Measurements from ENCODE around the gene NDUFV1. TPM values are rescaled to one million over a fixed set of nuclear protein-coding genes. Genes with fewer than 3 reads are reported as not detected.
"Not testable (repeated sequence)": the region's sequence is repeated elsewhere in the genome, so short reads cannot be mapped to it uniquely, and the experiment has no call there.

The NDUFV1 gene
- total RNA-seq, 1 donor from 2014 or later, result 486 TPM

DNA sequence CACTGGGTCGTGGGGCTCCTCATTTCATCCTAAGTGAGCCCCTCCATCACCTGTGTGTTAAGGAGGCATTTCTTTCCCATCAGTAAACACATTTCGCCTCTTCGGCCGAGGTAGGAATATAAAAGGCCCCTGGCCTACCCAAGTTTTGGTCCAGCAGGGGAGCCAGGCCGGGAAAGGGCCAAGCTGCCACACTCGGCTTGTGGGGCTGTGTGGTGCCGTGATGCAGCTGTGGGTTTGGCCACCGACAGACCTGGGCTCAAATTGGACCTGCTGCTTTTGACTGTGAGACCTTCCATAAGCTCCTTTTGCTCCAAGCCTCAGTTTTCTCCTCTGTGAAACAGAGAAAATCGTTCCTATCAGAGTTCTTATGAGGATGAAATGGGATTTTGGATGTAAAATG lies 771 bp downstream of the NDUFV1 start:
- no peak for DNase-seq (ENCODE audit: low spot score)
- intact Hi-C loops (cut with DNase I), result no loop called here

DNA sequence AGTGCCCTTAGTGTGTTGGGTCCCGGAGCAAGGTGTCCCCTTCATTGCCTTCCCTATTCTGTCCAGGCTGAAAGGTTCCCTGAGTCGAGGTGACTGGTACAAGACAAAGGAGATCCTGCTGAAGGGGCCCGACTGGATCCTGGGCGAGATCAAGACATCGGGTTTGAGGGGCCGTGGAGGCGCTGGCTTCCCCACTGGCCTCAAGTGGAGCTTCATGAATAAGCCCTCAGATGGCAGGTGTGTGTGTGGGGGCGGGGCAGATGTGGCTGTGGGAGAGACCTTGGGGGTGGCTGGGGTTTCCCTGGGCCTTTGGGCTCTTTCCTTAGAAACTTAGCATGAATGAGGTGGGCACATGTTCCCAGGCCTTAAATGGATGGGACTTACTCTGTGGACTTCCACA lies 1.8 kb downstream of the NDUFV1 start:
- no peak for DNase-seq (ENCODE audit: low spot score)
- intact Hi-C loops (cut with DNase I), result no loop called here

DNA sequence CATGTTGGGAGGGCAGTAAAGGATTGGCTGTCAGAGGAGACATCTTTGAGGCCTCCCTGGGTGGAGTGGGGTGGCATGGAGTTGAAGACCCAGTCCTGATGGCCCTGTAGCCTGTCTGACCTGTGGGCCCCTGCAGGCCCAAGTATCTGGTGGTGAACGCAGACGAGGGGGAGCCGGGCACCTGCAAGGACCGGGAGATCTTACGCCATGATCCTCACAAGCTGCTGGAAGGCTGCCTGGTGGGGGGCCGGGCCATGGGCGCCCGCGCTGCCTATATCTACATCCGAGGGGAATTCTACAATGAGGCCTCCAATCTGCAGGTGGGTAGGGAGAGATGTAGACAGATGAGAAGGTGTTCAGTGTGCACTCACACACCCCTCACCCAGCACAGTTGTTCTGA lies 2.6 kb downstream of the NDUFV1 start:
- intact Hi-C loops (cut with DNase I), result no loop called here
- DNase-seq (ENCODE audit: low spot score), result no peak

DNA sequence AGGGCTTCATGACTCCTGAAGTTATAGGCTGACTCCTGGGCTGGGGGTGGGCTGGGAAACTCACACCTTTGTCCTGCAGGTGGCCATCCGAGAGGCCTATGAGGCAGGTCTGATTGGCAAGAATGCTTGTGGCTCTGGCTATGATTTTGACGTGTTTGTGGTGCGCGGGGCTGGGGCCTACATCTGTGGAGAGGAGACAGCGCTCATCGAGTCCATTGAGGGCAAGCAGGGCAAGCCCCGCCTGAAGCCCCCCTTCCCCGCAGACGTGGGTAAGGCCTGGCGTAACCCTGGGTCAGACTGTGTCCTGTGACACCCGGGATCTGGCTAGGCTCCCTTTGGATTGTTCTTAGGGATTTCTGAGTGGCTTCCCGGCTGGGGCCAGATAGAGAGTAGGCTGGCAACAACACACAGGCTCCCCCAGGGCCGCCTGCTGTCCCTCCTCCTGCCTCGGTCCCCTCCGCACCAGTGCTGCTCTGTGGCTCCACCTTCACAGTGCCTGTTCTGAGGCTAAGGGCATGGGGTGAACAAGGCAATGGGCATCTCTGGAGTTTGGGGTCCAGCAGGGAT lies 3.6 kb downstream of the NDUFV1 start:
- DNase-seq (ENCODE audit: low spot score), result no peak
- intact Hi-C loops (cut with DNase I), result no loop called here

DNA sequence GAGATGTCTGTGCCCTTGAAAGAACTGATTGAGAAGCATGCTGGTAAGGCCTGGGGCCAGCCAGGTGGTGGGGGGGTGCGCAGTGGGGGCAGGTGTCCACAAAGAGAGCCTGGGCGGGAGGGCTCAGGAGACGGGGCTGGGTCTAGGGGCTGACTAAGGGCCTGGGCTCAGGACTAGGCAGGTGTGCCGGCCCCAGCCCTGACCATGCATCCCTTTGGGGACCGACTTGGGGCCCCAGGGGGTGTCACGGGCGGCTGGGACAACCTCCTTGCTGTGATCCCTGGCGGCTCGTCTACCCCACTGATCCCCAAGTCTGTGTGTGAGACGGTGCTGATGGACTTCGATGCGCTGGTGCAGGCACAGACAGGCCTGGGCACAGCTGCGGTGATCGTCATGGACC lies 4.4 kb downstream of the NDUFV1 start:
- DNase-seq (ENCODE audit: low spot score), result no peak
- intact Hi-C loops (cut with DNase I), result no loop called here

DNA sequence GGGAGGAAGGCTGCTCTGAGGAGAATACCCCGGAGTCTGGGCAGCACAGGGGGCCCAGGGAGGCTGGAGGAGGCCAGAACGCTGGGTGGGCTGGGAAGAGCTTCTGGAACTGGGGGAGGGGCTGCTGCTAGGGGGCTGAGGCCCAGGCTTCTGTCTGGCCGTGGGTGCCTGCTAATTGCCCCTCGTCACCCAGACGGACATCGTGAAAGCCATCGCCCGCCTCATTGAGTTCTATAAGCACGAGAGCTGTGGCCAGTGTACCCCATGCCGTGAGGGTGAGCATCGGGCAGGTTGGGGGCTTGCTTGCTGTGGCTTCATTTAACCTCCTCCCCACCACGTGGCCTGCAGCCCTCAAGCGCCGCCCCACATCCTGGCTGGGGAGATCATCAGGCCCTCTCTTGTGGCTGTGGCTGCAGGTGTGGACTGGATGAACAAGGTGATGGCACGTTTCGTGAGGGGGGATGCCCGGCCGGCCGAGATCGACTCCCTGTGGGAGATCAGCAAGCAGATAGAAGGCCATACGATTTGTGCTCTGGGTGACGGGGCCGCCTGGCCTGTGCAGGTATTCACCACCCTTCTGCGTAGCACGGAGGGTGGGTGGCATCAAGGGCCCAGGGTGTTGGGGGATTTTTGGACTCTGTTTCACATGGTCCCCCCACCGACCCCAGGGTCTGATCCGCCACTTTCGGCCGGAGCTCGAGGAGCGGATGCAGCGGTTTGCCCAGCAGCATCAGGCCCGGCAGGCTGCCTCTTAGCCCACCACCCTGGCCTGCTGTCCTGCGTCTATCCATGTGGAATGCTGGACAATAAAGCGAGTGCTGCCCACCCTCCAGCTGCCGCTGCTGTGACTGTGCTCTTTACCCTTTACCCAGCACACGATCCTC lies 5.2 kb downstream of the NDUFV1 start:
- intact Hi-C loops (cut with DNase I), result no loop called here

DNA sequence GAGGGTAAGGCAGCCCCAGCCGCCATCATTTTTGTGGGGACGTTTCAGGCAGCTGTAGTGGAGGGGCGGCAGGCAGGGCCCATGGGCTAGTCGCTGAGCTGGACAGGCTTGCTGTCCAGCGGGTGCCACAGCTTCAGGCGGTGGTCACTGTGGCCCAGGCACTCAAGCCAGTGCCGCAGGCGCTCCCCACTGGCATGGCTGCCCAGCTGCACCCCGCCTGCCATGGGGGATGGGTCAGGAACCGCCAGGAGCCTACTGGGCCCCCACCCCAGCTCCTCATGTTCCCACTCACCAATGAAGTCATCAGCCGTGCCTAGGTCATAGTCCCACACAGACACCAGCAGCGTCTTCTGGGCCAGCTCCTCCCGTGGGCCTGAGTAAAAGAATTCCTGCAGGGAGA lies 6.0 kb downstream of the NDUFV1 start:
- intact Hi-C loops (cut with DNase I), result no loop called here
- DNase-seq (ENCODE audit: low spot score), result no peak

More for the DNA sequence above, 5.2 kb downstream of the NDUFV1 start:
- DNase-seq (ENCODE audit: low spot score), result no peak

DNA sequence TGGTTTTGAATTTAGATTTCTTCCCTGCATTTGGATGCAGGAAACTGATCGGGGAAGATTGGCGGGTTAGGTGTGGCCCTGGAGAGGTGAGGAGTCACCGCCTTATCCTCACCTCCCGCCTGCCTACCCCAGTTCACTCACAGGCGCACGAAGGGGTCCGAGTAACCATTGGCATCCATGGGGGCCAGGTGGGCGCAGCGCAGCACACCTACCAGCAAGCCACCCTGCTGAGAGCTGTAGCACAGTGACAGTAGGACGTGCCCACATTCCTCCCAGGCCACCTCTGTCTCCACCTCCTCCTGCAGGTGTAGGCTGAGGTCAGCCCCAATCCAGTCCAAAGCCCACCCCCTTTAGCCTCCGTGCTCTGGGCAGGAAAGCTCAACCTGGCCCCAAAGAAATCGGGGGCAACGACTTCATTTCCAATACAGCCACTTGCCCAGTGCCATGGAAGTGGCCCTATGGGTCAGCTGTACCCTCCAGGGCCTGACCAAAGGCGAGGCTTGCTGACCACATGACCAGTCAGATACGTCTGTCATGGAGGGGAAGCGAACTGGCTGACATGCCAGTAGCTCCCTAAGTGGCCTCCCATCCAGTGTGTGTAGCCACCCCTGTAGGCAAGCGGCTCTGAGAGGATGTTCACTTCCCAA lies 6.7 kb downstream of the NDUFV1 start:
- no peak for DNase-seq (ENCODE audit: low spot score)

DNA sequence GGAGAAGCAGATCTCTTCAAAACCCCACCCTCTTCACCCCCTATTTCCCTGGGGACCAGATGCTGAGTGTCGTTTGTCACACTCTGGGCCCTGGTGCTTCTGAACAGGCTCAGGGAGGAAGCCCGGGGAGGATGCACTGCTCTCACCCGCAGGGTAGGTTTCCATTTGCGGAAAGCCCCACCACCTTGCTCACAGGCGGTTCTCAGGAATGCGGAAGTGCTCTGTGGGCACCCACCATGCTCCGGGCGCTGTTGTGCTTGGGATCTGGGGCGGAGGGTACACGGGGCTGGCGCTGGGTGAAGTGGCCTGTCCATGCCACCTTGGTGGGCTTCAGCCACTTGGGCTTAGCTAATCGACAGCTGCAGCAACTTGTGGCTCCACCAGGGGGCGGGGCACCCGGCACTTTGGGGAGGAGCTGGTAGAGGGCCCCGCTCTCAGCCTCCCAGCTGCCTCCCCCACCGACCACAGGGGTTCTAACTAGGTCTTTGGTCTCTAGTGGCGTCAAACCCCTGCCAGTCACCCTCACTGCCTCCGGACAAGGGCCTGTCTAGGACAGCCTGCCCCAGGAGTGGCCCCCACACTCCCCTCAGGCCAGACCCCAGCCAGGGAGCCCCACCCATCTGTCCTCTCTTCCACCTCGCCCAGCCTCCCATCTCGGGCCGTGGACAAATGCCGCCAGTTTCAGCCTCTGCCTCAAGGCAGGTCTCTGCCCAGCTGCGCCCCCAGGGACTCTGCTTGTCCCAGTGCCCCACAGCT lies 7.4 kb downstream of the NDUFV1 start:
- no peak for DNase-seq (ENCODE audit: low spot score)
- intact Hi-C loops (cut with DNase I), result no loop called here

More for the DNA sequence above, 6.7 kb downstream of the NDUFV1 start:
- intact Hi-C loops (cut with DNase I), result no loop called here

DNA sequence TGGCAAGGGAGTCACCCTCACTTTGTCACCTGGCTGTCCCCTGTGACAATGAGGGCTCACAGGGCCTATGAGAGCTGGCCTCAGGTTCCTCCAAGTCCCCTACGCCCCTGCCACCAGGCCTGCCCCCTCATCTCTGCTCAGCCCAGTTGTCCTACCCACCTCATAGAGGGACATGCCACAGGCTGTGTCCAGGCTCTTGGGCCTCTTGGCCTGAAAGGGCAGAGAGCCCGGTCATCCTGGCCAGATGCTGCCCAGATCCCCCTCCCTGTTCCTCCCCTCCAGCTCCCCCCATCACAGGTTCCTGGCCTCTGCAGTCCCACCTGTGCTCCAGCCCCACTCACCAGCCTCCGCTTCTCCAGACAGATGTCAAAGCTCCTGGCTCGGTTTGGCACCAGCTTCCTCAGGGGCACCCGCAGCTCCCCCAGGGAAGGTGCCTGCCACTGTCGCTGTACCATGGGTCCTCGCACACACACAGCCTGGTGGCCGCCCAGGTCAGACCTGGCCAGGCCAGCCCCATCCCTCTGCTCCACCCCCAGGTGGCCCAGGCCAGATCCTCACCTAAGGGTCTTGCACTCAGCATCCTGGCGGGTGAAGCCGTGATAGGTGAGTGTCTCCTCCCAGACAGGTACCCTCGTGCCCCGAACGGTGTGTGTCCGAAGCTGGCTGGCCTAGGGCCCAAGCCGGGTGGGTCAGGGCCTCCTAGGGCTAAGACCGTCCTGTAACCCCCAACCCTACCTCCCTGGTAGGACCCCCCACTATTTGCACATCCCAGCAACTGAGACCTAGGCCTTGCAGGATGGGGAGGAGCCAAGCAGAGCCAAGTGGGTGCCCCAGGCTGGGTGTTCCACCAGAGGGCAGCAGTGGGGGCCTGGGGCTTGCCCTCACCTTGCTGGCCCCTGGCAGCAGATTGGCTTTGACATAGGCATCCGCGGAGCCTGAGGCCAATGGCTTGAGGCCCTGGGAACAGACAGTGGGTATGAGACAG lies 8.3 kb downstream of the NDUFV1 start:
- intact Hi-C loops (cut with DNase I), result no loop called here
- no peak for DNase-seq (ENCODE audit: low spot score)

DNA sequence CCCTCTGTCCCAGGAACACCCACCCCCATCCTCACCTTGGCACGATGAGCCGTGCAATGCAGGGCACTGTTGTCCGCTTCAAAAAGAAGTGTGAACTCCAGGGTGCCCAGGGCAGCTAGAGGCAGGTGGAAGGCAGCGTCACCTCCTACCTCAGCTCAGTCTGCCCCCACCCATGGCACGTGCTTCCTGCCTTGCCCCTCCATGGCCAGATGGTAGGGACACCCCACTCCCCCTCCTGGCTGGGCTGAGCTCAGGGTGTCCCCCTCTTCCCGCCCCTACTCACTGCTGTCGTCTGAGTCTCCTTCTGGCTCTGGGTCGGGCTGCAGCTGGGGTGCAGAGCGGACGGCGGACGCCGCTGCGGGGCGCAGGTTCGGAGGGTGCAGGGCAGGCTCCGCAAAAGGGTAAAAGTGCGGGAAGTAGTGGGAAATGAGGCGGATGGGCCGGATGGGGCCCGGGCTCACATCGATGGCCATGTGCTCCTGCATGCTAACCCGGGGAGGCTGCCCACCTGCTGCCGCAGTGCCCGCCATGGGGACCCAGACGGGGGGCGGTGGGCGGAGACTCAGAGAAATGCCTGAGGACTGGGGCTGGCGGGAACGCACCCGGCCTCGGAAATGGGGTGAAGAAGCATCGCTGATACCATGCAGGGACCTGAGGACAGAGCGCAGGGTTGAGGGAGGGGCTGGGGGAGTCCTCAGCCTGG lies 9.1 kb downstream of the NDUFV1 start:
- intact Hi-C loops (cut with DNase I), result no loop called here
- DNase-seq (ENCODE audit: low spot score), result no peak

DNA sequence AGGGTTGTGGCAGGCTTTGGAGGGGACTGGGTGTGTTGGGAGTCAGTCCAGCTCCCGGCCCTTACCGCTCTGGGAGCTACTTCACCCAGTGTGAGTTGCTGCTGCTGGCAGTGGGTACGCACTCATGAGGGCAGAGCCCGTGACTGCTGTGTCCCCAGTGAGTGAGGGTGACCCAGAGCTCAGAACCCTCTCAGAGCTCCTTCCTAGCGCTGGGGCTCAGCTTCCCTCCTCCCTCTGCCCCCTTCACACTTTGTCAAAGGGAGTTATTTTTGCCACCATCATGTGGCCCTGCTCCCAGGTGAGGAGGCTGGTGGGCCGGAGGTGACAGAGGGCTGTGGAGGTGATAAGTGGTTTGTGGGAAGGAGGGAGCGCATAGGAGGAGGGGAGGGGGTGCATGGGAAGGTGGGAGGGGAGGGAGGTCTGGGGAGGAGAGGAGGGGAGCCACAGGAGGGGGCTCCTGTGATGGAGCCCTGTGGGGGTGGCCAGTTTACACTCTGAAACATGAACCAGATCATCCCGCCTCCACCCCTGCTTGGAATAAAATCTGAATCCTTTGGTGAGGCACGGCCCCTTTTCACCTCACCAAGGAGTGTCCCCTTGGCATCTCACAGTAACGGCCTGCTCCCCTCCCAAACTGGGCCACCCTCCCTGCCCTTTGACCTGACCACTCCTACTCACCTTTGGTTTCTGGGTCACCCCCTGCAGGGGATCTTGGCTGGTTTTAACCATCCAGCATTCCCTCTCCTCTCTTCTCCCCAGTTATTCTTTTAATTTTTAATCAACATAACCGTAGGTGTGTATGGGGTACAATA lies 9.9 kb downstream of the NDUFV1 start:
- intact Hi-C loops (cut with DNase I), result no loop called here
- DNase-seq (ENCODE audit: low spot score), result no peak

DNA sequence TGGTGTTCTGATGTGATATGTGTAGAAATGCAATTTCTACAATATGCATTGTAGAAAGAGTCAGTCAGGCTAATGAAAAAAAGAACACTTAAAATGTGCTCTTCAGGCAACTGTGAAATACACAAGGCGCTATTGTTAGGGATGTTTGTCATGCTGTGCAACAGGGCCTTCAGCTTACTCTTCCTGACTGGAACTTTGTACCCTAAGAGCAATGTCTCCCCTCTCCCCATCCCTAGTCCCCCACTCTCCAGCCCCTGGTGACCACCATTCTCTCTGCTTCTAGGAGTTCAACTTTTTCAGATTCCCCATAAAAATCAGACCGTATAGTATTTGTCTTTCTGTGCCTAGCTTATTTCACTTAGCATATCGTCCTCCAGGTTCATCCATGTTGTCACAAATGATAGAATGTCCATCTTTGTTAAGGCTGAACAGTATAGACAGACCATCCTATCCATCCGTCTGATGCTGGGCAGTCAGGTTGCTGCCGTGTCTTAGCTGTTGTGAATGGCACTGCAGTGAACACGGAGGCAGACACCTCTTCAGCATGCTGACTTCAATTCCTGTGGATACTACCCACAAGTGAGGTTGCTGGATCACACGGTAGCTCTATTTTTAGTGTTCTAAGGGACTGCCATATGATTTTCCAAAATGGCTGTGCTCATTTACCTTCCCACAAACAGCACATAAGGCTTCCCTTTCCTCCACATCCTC lies 10.7 kb downstream of the NDUFV1 start:
- DNase-seq (ENCODE audit: low spot score), result no peak
- intact Hi-C loops (cut with DNase I), result no loop called here

DNA sequence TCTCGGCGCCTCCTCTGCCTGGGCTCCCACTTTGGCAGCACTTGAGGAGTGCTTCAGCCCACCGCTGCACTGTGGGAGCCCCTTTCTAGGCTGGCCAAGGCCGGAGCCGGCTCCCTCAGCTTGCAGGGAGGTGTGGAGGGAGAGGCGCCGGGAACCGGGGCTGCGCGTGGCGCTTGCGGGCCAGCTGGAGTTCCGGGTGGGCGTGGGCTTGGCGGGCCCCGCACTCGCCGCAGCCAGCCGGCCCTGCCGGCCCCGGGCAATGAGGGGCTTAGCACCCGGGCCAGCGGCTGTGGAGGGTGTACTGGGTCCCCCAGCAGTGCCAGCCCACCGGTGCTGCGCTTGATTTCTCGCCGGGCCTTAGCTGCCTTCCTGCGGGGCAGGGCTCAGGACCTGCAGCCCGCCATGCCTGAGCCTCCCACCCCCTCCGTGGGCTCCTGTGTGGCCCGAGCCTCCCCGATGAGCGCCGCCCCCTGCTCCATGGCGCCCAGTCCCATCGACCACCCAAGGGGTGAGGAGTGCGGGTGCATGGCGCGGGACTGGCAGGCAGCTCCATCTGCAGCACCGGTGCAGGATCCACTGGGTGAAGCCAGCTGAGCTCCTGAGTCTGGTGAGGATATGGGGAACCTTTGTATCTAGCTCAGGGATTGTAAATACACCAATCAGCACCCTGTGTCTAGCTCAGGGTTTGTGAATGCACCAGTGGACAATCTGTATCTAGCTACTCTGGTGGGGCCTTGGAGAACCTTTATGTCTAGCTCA lies 12.3 kb downstream of the NDUFV1 start:
- intact Hi-C loops (cut with DNase I); DNase-seq (ENCODE audit: low spot score): not testable (repeated sequence)

DNA sequence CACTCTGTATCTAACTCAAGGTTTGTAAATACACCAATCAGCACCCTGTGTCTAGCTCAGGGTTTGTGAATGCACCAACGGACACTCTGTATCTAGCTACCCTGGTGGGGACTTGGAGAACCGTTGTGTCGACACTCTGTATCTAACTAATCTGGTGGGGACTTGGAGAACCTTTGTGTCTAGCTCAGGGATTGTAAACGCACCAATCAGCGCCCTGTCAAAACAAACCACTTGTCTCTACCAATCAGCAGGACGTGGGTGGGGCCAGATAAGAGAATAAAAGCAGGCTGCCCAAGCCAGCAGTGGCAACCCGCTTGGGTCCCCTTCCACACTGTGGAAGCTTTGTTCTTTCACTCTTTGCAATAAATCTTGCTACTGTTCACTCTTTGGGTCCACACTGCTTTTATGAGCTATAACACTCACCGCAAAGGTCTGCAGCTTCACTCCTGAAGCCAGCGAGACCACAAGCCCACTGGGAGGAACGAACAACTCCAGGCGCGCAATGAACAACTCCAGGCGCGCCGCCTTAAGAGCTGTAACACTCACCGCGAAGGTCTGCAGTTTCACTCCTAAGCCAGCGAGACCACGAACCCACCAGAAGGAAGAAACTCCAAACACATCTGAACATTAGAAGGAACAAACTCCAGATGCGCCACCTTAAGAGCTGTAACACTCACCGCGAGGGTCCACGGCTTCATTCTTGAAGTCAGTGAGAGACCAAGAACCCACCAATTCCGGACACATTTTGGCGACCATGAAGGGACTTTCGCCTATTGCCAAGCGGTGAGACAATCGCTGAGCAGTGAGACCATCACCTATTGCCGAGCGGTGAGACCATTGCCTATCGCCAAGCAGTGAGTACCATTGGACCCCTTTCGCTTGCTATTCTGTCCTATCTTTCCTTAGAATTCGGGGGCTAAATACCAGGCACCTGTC lies 13.2 kb downstream of the NDUFV1 start:
- intact Hi-C loops (cut with DNase I), result not testable (repeated sequence)

More for the DNA sequence above, 13.2 kb downstream of the NDUFV1 start:
- not testable (repeated sequence) for DNase-seq (ENCODE audit: low spot score)
